A549 treated with dexamethasone at 1 μM for 4 hours (cell line): ENCODE data around the gene S100B. TPM values are rescaled to one million over a fixed set of nuclear protein-coding genes. Genes with fewer than 3 reads are reported as not detected.

ENCODE experiments used
- total RNA-seq: library from RNA; stranded (reverse); fragments of 200-300 nt; extraction: Qiagen RNA extraction; gene quantifications from 5 replicates; pipeline ENCODE4 v1.2.3, GENCODE V29; 2022

The S100B gene
- not detected in 5 replicates for total RNA-seq

GRCh38 chr21:46604975-46605766 lies at the start of gene S100B:
S100B (minus strand) TSS chr21:46605082; CDS start chr21:46602415, 2,667 bp downstream.

GRCh38 chr21:46635324-46636180 lies 30.7 kb upstream of the S100B start, which contains the start of gene PRMT2:
PRMT2 (plus strand) TSS chr21:46635674; CDS start chr21:46636952, 1,278 bp downstream.

Other genes with a start within 250 kb of the S100B start
- gene DIP2A, start 146.2 kb downstream of the S100B start, total RNA-seq: 7.3 to 13.2 TPM (median 12.1 TPM) in 5 replicates
- gene PRMT2, start 30.6 kb upstream of the S100B start, total RNA-seq: 48.2 to 55.4 TPM (median 52.1 TPM) in 5 replicates